GM12892 (cell line): ENCODE results near the gene SF3A2.
A peak's percentile ranks its signal among the peaks of the same experiment; 100 is the strongest.

Experiments used
- POLR2A ChIP-seq: IDR thresholded peaks from 2 replicates; pipeline ENCODE4 v1.6.1; 2011; ENCODE audit warnings: low read depth, low read length, control low read depth
- POLR2AphosphoS5 ChIP-seq: IDR thresholded peaks from 2 replicates; pipeline ENCODE4 v1.6.1; 2011; ENCODE audit warnings: low read depth, low read length, control low read depth
- TAF1 ChIP-seq: IDR thresholded peaks from 2 replicates; pipeline ENCODE4 v1.6.1; 2011; ENCODE audit warnings: low read depth, mild to moderate bottlenecking, control low read depth, low read length, borderline replicate concordance

DNA sequence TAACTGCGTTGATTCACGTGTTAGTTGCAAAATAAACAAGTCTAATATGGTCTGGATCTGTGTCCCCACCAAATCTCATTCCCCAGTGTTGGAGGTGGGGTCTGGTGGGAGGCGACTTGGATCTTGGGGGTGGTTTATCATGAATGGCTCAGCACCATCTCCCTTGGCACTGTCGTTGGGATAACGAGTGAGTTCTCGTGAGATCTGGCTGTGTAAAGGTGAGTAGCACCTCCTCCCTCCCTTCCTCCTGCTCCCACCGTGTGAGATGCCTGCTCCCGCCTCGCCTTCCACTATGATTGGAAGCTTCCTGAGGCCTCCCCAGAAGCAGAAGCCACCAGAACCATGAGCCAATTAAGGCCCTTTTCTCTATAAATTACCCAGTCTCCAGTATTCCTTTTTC lies 40.5 kb downstream of the SF3A2 start:
- TF ChIP-seq POLR2A (0 out of 2 replicates have a peak, but pooled peaks have one; percentile 33), TAF1 (no peak), POLR2AphosphoS5 (peak; percentile 24; the same call in 1 of the 2 replicates)
